GM04503 (cell line): ENCODE results near the gene CD4.
A peak's percentile ranks its signal among the peaks of the same experiment; 100 is the strongest.
"Not testable (repeated sequence)": the region's sequence is repeated elsewhere in the genome, so short reads cannot be mapped to it uniquely, and the experiment has no call there.

ENCODE experiments used
- DNase-seq: peaks from one replicate; pipeline ENCODE4 v3.0.0-alpha.2; 2012; ENCODE audit warnings: low read depth

CD4 gene

DNA sequence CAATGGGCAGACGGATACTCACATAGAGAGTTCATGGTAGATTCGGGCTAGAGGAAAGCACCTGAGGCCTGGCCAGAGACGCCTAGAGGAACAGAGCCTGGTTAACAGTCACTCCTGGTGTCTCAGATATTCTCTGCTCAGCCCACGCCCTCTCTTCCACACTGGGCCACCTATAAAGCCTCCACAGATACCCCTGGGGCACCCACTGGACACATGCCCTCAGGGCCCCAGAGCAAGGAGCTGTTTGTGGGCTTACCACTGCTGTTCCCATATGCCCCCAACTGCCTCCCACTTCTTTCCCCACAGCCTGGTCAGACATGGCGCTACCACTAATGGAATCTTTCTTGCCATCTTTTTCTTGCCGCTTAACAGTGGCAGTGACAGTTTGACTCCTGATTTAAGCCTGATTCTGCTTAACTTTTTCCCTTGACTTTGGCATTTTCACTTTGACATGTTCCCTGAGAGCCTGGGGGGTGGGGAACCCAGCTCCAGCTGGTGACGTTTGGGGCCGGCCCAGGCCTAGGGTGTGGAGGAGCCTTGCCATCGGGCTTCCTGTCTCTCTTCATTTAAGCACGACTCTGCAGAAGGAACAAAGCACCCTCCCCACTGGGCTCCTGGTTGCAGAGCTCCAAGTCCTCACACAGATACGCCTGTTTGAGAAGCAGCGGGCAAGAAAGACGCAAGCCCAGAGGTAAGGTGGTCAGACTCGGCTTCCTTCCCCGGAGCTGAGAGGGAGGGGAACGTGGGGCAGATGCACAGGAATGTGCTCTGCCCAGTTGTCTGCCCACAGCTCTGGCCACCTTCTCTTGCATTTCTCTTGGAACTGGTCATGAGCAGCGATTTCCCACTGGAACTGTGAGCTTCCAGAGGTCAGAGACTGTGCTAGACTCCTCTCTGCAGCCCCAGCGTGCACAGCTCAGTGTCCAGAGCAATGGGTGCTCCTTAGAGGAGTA, at the start of gene CD4:
TSS of gene CD4 (plus strand) at position 557 of the 953 bp plus-strand sequence. CDS start 10,611 bp downstream, outside the sequence.
- DNase-seq: no peak

DNA sequence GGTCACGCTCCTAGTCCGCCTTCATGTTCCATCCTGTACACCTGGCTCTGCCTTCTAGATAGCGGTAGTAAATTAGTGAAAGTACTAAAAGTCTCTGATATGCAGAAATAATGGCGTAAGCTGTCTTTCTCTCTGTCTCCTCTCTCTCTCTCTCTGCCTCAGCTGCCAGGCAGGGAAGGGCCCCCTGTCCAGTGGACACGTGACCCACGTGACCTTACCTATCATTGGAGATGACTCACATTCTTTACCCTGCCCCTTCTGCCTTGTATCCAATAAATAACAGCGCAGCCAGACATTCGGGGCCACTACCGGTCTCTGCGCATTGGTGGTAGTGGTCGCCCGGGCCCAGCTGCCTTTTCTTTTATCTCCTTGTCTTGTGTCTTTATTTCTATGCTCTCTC, 47.2 kb upstream of the CD4 start:
- not testable (repeated sequence) for DNase-seq

DNA sequence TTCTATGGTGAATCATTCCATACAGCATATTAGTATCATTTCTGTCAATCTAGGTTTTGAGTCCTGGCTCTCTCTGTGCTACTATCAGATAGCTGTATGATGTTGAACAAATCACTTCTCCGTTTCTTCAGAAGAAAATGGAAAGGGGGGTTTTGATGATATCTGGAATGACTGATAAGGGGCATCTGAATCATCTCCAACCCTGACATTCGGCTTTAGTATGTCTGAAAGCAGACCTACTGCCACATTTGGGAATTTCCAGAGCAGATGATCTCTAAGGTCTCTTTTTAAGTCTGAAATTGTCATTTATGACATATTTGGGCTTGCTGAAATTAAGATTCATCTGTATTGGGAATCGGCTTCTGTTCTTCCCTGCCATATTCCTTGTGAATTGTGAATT, 46.5 kb upstream of the CD4 start:
- DNase-seq: no peak

GRCh38 chr12:6743300-6743699, 46.0 kb upstream of the CD4 start:
- DNase-seq: not testable (repeated sequence)

DNA sequence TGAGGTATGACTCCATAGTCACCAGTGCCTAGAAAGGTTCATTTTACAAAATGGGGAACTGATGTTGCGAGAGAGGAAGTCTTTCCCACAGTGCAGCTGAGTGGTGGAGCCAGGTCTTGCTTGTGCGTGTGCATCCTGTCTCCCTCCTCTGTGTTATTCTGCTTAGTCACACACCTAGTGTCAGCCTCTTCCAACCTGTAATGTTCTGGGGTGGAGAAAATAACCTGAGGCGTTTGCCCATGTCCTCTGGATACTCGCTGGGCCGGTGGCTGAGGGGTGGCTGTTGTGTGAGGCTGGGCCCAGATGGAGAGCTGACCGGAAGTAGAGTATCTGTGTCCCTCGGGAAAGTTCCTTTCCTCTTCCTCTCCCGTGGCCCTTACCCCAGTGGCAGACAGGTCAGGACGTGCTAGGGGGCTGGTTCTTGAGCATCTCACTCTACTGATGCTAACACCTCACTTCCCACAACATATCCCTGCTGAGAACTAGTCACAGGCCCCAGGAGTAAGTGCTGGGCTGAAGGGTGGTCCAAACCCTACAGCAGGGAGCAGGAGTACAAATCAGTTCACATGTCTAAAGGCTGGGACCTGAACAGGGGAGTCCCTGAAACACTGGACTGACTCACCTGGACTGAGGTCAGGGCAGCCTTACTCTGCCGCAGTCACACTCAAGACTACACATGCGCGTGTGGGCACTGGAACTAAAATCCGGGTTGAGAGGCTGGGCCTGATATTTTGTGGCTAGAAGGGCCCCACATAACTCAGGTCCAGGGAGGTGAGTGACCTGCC, 43.4 kb upstream of the CD4 start:
- DNase-seq: no peak

GRCh38 chr12:6747216-6747615, 42.1 kb upstream of the CD4 start:
- no peak for DNase-seq

GRCh38 chr12:6748761-6749160, 40.6 kb upstream of the CD4 start:
- no peak for DNase-seq

DNA sequence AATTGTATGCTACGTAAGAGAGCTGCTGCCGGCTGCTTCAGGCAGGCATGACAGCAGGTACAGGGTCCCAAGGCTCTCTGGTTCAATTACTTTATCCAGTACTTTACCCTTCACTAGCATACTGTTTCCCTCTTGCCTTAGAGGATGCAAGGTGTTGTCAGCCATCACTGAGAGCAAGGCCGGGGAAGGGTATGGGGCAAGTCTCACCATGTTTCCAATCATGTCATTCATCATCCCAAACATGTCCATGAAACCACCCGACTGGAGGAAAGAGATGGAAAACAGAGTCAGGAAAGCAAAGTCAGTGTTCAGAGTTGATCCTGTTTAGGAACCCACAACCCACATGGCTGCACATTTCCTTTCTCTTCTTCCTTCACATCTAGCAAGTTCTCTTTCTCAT, 38.8 kb upstream of the CD4 start:
- DNase-seq: no peak

- DNase-seq: no peak
These were observed 37.6 kb upstream of the CD4 start for GRCh38 chr12:6751767-6752166.

GRCh38 chr12:6752167-6752920, 37.0 kb upstream of the CD4 start:
- no peak for DNase-seq

- peak; percentile 93 for DNase-seq
These were observed 36.2 kb upstream of the CD4 start, which contains the start of gene MLF2 for GRCh38 chr12:6752921-6753771. Gene MLF2, minus strand, starts transcription at chr12:6753141. Its CDS starts 807 bp downstream, at chr12:6752334.

DNA sequence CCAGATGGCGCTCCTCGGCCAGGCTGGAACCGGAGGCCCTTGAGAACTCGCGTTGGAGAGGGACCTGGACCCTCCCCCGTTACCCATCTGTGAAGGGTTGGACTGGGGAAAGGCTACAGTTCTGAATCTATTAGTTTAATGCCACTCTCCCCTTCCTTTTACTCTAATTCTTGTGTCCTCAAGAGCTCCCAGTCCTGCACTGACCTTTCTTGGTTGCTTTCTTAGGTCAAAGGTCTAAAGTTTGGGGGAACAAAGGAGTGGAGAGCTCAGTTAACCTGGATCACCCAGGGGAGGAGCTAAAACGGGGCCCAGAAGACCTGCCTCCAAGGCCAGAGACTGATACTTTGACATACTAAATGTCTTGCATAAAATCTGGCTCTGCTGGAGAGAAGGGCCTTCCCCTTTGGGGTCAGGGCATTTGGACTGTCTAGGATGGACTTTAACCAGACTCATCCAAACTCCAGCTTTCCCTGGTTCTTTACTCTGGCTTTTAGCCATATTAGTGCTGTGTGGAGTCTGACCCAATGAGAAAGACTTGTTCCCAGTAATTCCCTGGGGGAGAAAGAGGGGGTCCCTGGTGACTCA, 35.5 kb upstream of the CD4 start:
- no peak for DNase-seq

- no peak for DNase-seq
These were observed 34.9 kb upstream of the CD4 start for GRCh38 chr12:6754411-6754810.

- DNase-seq: no peak
These were observed 32.2 kb upstream of the CD4 start for GRCh38 chr12:6757028-6757690.

DNA sequence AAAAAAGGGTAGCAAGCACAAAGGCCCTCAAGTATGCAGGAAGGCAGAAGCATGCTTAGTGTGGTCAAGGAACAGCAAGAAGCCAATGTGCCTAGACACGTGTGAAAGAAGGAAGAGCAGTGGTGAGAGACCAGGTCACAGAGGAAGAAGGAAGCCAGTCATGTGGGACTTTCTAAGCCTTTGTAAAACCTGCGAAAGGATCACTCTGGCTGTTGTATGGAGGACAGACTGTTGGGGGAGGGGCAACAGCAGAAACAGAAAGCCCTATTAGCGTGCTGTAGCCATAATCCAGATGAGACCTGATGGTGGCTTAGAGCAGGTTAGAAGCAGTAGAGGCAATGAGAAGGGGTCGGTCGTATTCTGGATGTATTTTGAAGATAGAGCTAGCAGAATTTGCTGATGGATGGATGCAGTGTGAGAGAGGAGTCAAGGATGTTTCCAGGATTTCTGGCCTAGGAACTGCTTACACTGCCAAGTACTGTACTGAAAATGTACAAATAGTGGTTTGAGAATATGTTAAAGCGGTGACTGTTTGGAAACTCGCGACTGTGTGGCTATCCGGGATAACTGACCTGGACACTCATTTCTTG, 30.7 kb upstream of the CD4 start:
- no peak for DNase-seq

GRCh38 chr12:6759741-6760140, 29.6 kb upstream of the CD4 start:
- DNase-seq: no peak

GRCh38 chr12:6763380-6763779, 25.9 kb upstream of the CD4 start:
- no peak for DNase-seq

DNA sequence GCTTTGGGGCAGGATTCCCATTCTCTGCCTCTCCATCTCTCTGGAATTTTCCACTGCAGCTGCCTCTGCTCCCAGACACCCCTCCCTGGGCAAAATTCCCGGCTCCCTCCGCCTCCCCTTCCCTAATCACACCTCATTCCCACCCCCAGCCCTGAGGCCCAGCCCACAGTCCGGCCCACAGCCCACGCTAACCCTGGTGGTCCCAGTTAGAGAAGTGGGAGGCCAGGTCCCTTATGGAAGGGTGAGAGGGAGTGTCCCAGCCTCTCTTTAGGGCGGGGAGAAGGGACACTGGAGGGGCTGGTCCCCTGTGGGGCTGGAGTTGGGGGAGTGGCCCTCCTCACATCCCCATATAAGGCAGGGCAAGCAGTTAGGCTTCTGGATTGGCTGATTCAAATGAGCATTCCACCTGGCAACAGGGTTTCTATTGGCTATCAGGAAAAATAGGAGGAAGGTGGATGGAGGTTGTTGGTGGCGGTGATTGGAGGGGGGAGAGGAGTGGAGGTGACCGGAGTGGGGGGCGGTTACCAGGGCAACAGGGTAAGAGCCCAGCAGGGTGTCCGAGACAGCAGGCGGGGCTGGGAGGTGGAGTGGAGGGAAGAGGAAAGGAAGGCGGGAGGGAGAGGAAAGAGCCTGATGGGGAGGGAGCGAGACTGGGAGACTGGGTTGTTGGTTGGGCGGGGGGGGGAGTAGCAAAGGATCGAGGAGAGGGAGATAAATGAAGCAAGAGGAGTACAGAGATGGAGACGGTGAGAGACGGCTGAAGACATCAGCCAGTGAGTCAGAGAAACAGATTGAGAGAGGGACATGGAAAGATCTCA, 25.1 kb upstream of the CD4 start:
- DNase-seq: peak; percentile 99

GRCh38 chr12:6765048-6765633, 24.2 kb upstream of the CD4 start:
- DNase-seq: no peak
